ENCODE measurements around the gene RNF213.

RNF213 gene

GRCh38 chr17:80432961-80433550, 172.4 kb downstream of the RNF213 start:
- no peak for TF ChIP-seq CTCF (IDR thresholded peaks at IDR 0.05; ENCODE audit: unreplicated experiment in 3 of 3)
- Mint-ChIP-seq H3K27ac (no peak overlapping the region), H3K36me3 (ENCODE audit: low read depth) (no peaks in the 10 kb centered on the region), H3K4me3 (no peak overlapping the region), H3K4me1 (no peaks in the 10 kb centered on the region), H3K9me3 (no peaks in the 10 kb centered on the region), H3K27me3 (ENCODE audit: low read depth) (no peaks in the 10 kb centered on the region)

GRCh38 chr17:80433916-80434666, 173.4 kb downstream of the RNF213 start:
- H3K9me3 Mint-ChIP-seq: no peaks in the 10 kb centered on the region
- TF ChIP-seq CTCF (IDR thresholded peaks at IDR 0.05; ENCODE audit: unreplicated experiment in 3 of 3): no peak
- H3K4me1 Mint-ChIP-seq: no peaks in the 10 kb centered on the region
- no peaks in the 10 kb centered on the region for H3K27me3 Mint-ChIP-seq (ENCODE audit: low read depth)
- no peak overlapping the region for H3K27ac Mint-ChIP-seq
- H3K4me3 Mint-ChIP-seq: no peak overlapping the region
- no peaks in the 10 kb centered on the region for H3K36me3 Mint-ChIP-seq (ENCODE audit: low read depth)

GRCh38 chr17:80437532-80437931, 176.9 kb downstream of the RNF213 start:
- no peaks in the 10 kb centered on the region for H3K9me3 Mint-ChIP-seq
- H3K27ac Mint-ChIP-seq: no peak overlapping the region
- H3K4me1 Mint-ChIP-seq: no peaks in the 10 kb centered on the region
- no peak for TF ChIP-seq CTCF (IDR thresholded peaks at IDR 0.05; ENCODE audit: unreplicated experiment in 3 of 3)
- H3K4me3 Mint-ChIP-seq: no peak overlapping the region
- H3K36me3 Mint-ChIP-seq (ENCODE audit: low read depth): no peaks in the 10 kb centered on the region
- peaks cover 14% of the 10 kb centered on the region for H3K27me3 Mint-ChIP-seq (ENCODE audit: low read depth)

- no peak overlapping the region for H3K27ac Mint-ChIP-seq
- H3K4me1 Mint-ChIP-seq: no peaks in the 10 kb centered on the region
- H3K27me3 Mint-ChIP-seq (ENCODE audit: low read depth): peaks cover 25% of the 10 kb centered on the region
- no peaks in the 10 kb centered on the region for H3K9me3 Mint-ChIP-seq
- no peaks in the 10 kb centered on the region for H3K36me3 Mint-ChIP-seq (ENCODE audit: low read depth)
- no peak overlapping the region for H3K4me3 Mint-ChIP-seq
- TF ChIP-seq CTCF (IDR thresholded peaks at IDR 0.05; ENCODE audit: unreplicated experiment in 3 of 3): no peak
Measured at GRCh38 chr17:80438806-80439205, 178.2 kb downstream of the RNF213 start.

GRCh38 chr17:80439499-80439898, 178.8 kb downstream of the RNF213 start:
- H3K36me3 Mint-ChIP-seq (ENCODE audit: low read depth): no peaks in the 10 kb centered on the region
- no peak for TF ChIP-seq CTCF (IDR thresholded peaks at IDR 0.05; ENCODE audit: unreplicated experiment in 3 of 3)
- no peaks in the 10 kb centered on the region for H3K9me3 Mint-ChIP-seq
- H3K27me3 Mint-ChIP-seq (ENCODE audit: low read depth): peaks cover 31% of the 10 kb centered on the region
- no peak overlapping the region for H3K4me3 Mint-ChIP-seq
- no peaks in the 10 kb centered on the region for H3K4me1 Mint-ChIP-seq
- no peak overlapping the region for H3K27ac Mint-ChIP-seq

GRCh38 chr17:80441133-80441578, 180.5 kb downstream of the RNF213 start:
- Mint-ChIP-seq H3K36me3 (ENCODE audit: low read depth) (no peaks in the 10 kb centered on the region), H3K4me1 (no peaks in the 10 kb centered on the region), H3K27ac (no peak overlapping the region), H3K27me3 (ENCODE audit: low read depth) (peaks cover 31% of the 10 kb centered on the region), H3K9me3 (no peaks in the 10 kb centered on the region), H3K4me3 (no peak overlapping the region)
- peak; percentile 15 to 38 (median 31) for TF ChIP-seq CTCF (IDR thresholded peaks at IDR 0.05; ENCODE audit: unreplicated experiment in 3 of 3)
